Kasumi-1 (cell line): ENCODE results near the gene SOCS6.
"Not testable (repeated sequence)": the region's sequence is repeated elsewhere in the genome, so short reads cannot be mapped to it uniquely, and the experiment has no call there.

Source experiments
- DNase-seq, 2 experiments: peaks; one replicate each; lab custom pipeline; 2025; lab: John Stamatoyannopoulos, UW

Gene SOCS6

DNA sequence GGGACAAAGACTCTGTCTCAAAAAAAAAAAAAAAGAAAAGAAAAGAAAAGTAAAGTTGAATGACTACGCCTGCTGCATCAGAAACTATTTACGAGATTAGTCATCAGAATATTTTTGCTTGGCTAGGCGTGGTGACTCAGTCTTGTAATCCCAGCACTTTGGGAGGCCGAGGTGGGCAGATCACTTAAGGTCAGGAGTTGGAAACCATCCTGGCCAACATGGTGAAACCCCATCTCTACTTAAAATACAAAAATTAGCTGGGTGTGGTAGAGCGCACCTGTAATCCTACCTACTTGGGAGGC lies 69.2 kb downstream of the SOCS6 start:
- DNase-seq = not testable (repeated sequence)

DNA sequence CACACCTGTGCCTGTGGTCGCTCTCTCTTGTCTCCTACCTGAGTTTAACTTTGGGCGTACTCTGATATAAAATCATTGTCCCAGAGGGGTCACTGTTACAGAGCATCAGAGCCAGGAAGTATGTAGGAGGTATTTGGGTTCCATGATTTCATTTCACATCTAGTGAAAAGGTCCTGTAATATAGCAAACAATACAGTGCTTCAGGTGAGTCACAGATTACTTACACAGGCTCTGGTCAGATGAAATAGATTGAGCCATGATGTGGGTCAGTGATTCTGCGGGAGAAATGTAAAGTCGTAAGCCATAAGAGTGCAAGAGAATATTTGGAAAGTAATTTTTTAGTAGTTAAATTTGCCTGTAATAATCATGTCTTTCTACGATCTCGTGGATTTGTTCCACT lies 70.2 kb downstream of the SOCS6 start:
- DNase-seq = no peak

DNA sequence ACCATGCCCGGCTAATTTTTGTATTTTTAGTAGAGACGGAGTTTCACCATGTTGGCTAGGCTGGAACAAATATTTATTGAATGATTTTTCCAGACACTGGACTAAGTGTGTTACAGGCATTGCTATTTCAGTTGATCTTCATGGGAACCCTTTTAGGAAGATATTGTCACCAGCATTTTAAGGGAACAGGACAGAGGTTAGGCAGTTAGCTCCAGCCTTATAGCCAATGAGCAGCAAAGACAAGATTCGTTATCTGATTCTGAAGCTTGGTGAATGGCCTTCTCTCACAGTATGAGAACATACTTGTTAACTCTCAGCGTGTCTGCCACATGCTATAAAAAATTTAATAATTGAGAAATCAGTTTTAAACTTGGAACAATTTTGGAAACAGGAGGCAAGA lies 73.4 kb downstream of the SOCS6 start:
- DNase-seq = no peak

DNA sequence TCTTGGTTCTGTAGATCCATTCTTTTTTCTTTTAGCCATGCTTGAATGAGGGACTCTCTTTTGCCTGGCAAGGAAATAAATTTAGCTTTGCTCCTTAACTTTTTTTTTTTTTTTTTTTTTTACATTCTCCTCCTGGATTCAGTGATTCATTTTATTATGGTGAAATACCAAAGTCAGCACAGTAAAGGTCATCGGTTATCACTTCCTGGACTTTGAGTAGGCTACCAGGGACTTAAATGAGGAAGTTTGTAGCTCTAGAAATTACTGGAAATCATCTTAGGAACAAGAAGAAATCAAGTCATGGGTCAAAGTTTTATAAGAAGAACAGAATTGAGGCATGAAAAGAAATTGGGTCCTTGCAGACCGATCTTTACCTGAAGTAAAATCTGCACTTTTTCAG lies 75.0 kb downstream of the SOCS6 start:
- no peak for DNase-seq

DNA sequence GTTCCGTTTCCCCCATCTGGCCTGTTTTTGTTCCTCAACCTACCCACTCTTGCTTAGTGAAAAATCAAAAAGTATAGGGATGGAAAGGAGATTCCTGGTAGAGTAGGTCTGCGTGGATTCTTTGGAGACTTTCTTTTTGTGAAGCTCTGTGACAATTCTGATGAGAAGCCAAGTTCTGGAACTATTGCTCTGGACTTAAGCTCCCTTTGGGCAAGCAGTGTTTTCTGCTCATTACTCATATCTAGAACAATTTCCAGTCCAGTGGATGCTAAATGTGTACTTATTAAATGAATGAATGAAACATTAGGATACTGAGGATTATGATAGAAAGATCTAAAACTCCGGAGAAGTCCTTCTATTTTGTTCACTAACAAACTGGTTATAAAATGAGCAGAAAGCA lies 76.5 kb downstream of the SOCS6 start:
- no peak for DNase-seq

DNA sequence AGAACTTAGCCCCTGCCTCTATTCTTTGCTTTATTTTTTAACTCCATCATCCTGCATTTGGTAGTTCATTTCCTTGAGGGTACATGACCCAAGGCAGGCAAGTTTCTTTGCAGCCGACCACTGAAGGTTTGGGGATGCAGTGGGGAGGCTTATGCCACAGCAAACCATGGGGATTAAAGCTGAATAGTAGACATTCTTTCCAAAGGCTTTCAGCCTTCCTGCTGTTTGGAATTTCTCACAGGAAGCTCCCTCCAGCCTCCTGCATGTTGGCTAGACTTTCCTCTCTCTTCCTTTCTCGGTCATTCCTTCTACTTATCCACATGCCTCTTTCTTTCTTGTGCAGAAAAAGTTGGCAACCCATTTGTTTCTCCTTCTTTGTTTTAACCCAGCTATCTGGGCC lies 77.3 kb downstream of the SOCS6 start:
- DNase-seq = no peak

DNA sequence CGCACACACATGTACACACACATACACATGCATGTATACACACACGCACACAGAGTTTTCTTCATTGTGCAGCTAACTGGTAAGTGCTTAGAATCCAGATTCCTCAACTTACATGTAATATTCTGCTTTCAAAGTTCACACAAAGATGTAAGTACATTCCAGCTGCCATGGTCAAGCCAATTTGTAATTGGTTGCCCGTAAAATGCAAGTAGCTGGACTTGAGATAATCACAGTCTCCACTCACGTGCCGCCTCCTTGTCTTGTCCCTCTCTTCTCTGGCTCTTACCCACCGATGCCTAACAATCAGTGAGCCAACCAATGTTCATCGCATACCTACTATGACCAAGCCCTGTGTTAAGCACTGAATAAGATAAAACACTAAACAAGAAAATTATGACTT lies 77.8 kb downstream of the SOCS6 start:
- DNase-seq = no peak

DNA sequence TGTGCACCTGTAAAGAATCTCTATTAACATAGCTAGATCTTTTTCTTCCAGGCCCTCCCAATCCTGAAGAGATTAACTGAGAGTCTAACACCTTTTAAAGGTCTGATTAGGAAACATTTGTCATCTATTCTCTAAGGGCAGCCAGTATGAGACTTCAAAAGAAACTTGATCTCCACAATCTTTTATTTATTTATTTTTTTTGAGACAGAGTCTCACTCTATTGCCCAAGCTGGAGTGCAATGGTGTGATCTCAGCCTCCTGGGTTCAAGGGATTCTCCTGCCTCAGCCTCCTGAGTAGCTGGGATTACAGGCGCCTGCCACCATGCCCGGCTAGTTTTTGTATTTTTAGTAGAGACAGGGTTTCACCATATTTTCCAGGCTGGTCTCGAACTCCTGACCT lies 78.5 kb downstream of the SOCS6 start:
- DNase-seq = not testable (repeated sequence)

DNA sequence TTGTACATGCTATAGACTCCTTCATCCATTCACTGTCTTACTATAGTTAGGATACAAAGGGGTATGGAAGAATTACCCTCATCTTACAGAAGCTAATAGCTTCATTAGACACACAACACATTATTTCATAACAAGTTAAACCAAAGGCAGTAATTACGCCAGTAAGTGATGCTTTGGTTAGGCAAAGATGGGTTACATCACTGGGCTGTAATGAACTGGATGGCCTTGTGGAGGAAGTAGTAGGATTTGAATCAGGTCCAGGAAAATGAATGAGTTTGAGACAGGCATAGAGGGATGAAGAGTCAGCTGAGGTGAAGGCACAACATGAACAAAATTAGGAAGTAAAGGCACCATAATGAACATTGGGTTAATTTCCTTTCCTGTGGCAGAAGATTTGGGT lies 80.1 kb downstream of the SOCS6 start:
- DNase-seq = no peak

DNA sequence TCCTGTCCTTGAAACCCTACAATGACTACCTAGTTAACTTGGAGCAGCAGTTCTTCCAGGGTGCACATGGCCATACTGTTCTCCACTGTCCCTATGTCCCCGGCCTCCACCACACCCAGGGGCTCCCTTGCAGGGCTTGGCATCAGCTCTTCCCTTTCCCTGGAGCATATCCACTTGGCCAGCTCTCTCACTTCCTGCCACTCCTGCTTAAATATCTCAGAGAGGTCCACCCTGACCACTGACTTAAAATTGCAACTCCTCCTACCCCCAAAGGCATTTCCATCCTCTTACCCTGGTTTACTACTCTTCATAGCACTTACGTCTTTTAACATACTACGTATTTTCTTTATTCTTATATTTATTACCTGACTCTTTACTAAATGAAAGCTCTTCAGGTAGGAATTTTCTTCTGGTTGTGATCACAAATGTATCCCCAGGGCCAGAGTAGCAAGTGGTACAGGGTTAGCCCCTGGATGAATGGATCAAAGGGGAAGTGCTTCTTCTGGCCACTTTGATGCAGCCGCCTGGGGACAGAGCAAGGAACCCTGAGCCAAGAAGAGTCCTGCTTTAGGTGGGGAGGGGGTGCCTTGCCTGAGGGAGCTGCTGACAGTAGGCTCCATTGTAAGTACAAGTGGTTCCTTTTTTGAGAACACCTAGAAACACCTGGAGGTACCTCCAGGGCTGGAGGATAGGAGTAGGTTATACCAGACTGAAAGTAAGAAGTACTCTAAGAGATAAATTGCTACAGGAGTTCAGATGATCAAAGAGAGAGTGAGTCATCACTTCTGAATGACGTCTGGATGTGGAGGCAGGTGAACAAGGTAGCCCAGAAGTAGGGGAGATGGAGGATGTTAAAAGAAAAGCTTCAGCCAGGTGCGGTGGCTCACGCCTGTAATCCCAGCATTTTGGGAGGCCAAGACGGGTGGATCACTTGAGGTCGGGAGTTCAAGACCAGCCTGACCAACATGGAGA lies 82.2 kb downstream of the SOCS6 start:
- no peak for DNase-seq

DNA sequence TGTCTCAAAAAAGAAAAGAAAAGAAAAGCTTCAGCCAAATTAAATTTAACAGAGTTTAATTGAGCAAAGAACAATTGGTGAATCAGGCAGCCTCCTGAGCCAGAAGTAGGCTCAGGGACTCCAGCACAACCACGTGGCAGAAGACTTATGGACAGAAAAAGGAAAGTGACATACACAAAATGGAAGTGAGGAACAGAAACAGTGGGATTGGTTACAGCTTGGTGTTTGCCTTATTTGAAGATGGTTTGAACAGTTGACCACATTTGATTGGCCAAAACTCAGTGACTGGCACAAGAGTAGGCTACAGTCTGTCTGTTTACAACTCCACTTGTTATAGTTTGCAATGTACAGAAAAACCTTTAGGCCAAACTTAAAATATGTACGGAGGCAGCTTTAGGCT lies 83.1 kb downstream of the SOCS6 start:
- DNase-seq = no peak

DNA sequence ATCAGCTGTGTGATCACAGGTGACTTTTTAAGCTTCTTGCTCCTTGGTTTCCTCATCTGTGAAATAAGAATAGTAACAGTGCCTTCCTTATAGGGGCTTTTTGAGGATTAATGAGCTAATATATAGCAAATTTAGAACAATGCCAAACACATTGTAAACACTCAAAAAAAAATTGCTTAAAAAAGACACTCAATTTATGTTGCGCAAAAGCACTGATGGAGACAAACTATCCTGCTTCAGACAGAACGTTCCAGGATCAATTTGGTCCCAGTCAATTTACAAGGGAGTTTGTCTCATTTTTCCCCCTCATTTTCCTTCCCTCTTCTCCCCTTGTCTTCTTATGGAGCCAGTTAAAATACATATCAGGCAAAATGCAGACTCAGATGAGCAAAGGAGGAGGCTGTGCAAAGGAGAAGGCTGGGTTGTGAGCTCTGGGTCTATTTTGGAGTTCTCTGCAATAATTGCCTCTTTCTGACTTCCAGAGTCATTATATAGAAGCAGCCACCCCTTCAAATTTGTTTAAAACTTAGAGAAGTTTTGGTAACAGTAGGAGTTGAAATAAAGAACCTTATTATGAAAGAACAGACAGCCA lies 83.7 kb downstream of the SOCS6 start:
- DNase-seq = no peak

DNA sequence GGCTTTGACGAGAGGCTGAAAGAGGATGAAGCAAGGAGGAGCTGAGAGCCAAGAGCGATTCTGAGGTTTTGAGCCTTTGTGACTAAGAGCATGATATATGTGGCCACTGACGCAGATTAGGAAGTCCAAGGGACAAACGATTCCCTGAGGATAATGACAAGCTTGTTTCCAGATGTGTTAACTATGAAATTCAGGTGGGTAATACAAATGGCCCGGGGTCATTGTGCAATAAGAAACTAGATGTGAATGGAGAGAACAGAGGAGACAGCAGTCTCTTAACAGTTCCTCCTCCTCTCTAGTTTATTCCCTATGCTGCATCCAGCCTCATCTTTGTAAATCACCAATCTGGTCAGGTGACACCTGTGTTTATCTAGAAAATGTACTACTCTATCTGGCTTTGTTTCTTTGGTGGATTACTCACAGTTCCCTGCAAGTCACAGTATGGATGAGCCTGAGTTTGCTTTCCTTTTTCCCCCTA lies 84.2 kb downstream of the SOCS6 start:
- DNase-seq = no peak

DNA sequence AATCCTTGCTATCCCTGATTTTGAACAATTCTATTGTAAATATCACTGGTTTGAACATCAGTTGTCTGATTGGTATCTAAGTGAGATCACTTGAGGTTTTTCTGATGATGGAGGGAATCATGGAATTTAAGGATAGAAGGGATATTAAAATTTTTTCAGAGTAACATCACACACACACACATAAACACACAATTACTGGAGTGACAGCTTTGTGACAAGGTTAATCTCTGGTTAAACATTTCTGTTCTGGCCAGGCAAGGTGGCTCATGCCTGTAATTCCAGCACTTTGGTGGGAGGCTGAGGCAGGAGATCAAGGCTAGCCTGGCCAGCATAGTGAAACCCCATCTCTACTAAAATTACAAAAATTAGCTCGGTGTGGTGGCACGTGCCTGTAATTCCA lies 85.3 kb downstream of the SOCS6 start:
- no peak for DNase-seq

DNA sequence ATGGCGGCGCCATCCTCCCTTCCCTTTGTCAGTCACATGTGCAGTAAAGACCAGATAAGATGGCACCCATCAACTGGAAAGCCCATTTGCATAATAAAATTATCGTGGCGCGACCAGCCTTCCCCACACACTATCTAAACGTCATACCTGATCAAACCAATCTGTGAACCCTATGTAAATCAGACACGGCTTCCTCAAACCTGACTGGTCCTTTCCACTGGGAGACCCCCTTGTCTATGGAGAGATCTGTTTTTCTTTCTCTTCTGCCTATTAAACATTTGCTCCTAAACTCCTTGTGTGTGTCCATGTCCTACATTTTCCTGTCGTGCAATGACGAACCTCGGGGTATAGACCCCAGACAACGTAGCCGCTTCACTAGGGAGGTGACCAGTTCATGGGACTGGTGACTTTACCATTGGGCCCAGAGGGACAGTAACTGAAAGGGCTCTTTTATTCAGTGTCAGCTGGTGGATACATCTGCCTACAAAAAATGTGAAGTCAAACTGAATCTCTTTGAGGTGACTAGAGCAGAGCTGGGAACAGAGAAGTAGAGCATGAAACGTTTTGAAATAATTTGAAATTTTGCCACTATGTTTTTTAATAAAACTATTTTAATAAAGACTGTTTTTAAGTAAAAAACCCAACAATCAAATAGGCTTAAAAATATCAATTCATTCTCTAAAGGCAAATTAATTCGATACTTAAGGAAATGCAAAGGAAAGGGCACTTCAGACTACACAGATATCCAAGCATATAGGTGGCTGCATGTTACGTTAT lies 87.5 kb downstream of the SOCS6 start:
- no peak for DNase-seq

DNA sequence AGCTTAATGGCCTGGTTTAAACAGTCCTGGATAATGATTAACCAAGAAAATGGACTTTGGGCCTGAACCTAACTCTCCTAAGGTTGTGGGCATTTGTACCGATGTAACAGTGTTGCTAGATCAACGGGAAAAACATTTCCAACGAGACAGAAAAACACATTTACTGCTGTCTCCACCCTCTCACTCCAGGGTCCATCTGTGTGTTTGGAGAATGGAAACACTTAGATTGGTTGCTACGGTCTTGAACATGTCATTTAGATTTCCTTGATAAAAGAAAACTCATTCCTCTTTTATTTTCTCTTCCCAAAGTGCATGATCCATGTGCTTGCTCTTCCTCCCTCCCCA lies 88.0 kb downstream of the SOCS6 start:
- no peak for DNase-seq

DNA sequence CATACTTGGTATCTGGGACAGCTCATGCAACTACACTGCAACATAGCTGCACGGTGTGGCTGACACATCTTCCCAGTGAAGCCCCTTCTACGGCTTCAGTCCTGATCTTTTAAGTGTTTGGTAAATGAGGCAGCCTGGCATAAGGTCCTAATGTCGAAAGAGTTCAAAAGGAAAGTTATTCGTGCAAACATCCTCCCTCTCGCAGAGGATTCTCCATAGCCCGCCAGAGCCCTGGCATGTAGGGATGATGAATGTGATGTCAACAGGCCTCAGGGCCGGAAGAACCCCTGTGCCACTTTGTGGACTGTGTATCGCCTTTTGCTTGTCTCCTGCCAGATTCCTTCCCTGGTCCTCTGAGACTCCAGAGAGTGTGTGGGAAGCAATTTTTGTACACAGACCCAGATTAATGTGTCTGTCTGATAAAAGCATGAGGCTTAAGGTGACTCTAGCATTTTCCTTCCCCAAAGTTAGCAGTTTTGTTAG lies 88.5 kb downstream of the SOCS6 start:
- DNase-seq = no peak

DNA sequence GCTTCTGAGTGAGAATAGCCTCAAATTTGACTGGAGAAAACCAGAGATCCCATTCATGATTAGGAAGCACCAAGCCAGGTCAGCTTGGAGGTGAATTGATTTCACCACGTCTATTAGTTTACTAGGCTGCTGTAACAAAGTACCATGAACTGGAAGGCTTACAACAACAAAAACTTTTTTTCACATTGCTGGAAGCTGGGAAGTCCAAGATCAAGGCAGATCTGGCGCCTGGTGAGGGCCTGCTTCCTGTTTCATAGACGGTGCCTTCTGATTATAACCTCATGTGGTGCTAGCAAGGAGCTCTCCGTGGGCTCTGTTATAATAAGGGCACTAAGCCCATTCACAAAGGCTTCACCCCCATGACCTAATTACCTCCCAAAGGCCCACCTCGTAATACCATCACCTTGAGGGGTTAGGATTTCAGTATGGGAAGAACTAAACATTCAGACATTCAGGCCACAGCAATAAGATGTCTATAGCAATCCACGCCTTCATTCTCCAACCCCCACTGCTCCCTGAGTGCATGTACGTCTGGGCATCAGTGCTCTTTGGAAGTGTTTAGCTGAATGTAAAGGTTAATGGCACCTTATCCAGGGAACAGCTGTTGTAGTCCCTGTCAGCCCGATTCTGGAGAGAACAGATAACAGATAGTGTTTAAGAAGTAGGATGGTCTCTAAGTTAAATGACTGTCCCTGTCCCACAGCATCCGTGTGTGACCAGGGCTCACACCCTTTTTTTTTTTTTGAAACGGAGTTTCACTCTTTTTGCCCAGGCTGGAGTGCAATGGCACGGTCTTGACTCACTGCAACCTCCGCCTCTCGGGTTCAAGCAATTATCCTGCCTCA lies 89.2 kb downstream of the SOCS6 start:
- no peak for DNase-seq
